DOHH2 (cell line): ENCODE results near the gene ADCK2.

Experiments used
- H3F3A ChIP-seq: fragments of 200-600 bp; sonication (generic), shearing (Covaris generic); 2 replicates; pipeline ENCODE4 v1.6.0; 2016; ENCODE audit warnings: antibody characterized with exemption, mild to moderate bottlenecking; ENCODE audit not compliant: control insufficient read depth, insufficient read depth
- H3K27ac ChIP-seq: fragments of 200-600 bp; sonication (generic); 2 replicates; pipeline ENCODE4 v1.5.1; 2014; ENCODE audit warnings: low read depth, mild to moderate bottlenecking, low read length, moderate library complexity
- H3K27me3 ChIP-seq: fragments of 200-600 bp; sonication (generic); 2 replicates; pipeline ENCODE4 v1.6.1; 2014; ENCODE audit warnings: mild to moderate bottlenecking, low read length, mixed read lengths; ENCODE audit not compliant: control insufficient read depth
- H3K36me3 ChIP-seq: fragments of 200-600 bp; sonication (generic); 2 replicates; pipeline ENCODE4 v1.6.1; 2014; ENCODE audit warnings: mild to moderate bottlenecking, low read length, moderate library complexity, mixed read lengths; ENCODE audit not compliant: control insufficient read depth
- H3K4me1 ChIP-seq: fragments of 200-600 bp; sonication (generic); 2 replicates; pipeline ENCODE4 v1.6.1; 2014; ENCODE audit warnings: mild to moderate bottlenecking, low read length, mixed read lengths; ENCODE audit not compliant: control insufficient read depth
- H3K4me2 ChIP-seq: fragments of 200-600 bp; sonication (generic); 2 replicates; pipeline ENCODE4 v1.6.0; 2014; ENCODE audit warnings: mild to moderate bottlenecking, low read length, moderate library complexity
- H3K4me3 ChIP-seq: fragments of 200-600 bp; sonication (generic); 2 replicates; pipeline ENCODE4 v1.5.1; 2014; ENCODE audit warnings: mild to moderate bottlenecking, low read length, mixed read lengths
- H3K79me2 ChIP-seq: fragments of 200-600 bp; sonication (generic); 2 replicates; pipeline ENCODE4 v1.6.1; 2014; ENCODE audit warnings: mild to moderate bottlenecking, low read length, mixed read lengths; ENCODE audit not compliant: control insufficient read depth
- H3K9me2 ChIP-seq: fragments of 200-600 bp; sonication (generic); replicated peaks from 2 replicates; pipeline ENCODE4 v1.6.1; 2014; ENCODE audit warnings: mild to moderate bottlenecking, low read length, mixed read lengths; ENCODE audit not compliant: control insufficient read depth
- H3K9me3 ChIP-seq: fragments of 200-600 bp; sonication (generic); 2 replicates; pipeline ENCODE4 v1.6.1; 2014; ENCODE audit warnings: antibody characterized with exemption, low read length, mixed read lengths; ENCODE audit not compliant: control insufficient read depth, insufficient read depth
- H4K20me1 ChIP-seq: fragments of 200-600 bp; sonication (generic); 2 replicates; pipeline ENCODE4 v1.6.0; 2014; ENCODE audit warnings: low read depth, mild to moderate bottlenecking, antibody characterized with exemption, low read length, moderate library complexity; ENCODE audit not compliant: control insufficient read depth, insufficient read depth
- CTCF ChIP-seq: fragments of 200-600 bp; sonication (generic); IDR thresholded peaks from one replicate; pipeline ENCODE4 v1.5.1; 2014; ENCODE audit warnings: antibody characterized with exemption, mild to moderate bottlenecking, low read depth, low read length; ENCODE audit not compliant: poor library complexity, severe bottlenecking
- EZH2phosphoT487 ChIP-seq: fragments of 200-600 bp; sonication (generic); IDR thresholded peaks from 2 replicates; pipeline ENCODE4 v1.6.1; 2017; ENCODE audit warnings: borderline replicate concordance, mild to moderate bottlenecking, antibody characterized with exemption, low read length, moderate library complexity, mixed read lengths

The ADCK2 gene

GRCh38 chr7:140654661-140655060 is 18.1 kb upstream of the ADCK2 start:
- Histone ChIP-seq H3F3A (no peaks in the 10 kb centered on the region), H3K27me3 (peaks cover 9% of the 10 kb centered on the region), H3K27ac (no peak overlapping the region), H3K4me1 (peaks cover 10% of the 10 kb centered on the region), H3K4me3 (no peak overlapping the region), H3K36me3 (no peaks in the 10 kb centered on the region), H3K9me3 (no peaks in the 10 kb centered on the region), H3K4me2 (no peak overlapping the region), H3K9me2 (no peaks in the 10 kb centered on the region), H3K79me2 (no peaks in the 10 kb centered on the region), H4K20me1 (no peaks in the 10 kb centered on the region)
- TF ChIP-seq CTCF = no peak
- no peak for TF ChIP-seq EZH2phosphoT487

- Histone ChIP-seq H3F3A (no peaks in the 10 kb centered on the region), H3K27me3 (peaks cover 19% of the 10 kb centered on the region), H4K20me1 (no peaks in the 10 kb centered on the region), H3K4me3 (peak overlapping the region; percentile 14; the same call in 1 of the 2 replicates), H3K4me2 (peak overlapping the region; percentile 54), H3K9me2 (no peaks in the 10 kb centered on the region), H3K27ac (no peak overlapping the region), H3K9me3 (no peaks in the 10 kb centered on the region), H3K36me3 (no peaks in the 10 kb centered on the region), H3K4me1 (peaks cover 10% of the 10 kb centered on the region), H3K79me2 (no peaks in the 10 kb centered on the region)
- TF ChIP-seq EZH2phosphoT487 = no peak
Measured at GRCh38 chr7:140655511-140656408, 17.0 kb upstream of the ADCK2 start.

GRCh38 chr7:140656548-140657515 is 15.9 kb upstream of the ADCK2 start:
- Histone ChIP-seq H3K9me3 (no peaks in the 10 kb centered on the region), H3K4me2 (peak overlapping the region; percentile 54), H3K79me2 (no peaks in the 10 kb centered on the region), H3K9me2 (no peaks in the 10 kb centered on the region), H3K4me3 (peak overlapping the region; percentile 14), H3K27ac (no peak overlapping the region), H3K36me3 (no peaks in the 10 kb centered on the region), H3F3A (no peaks in the 10 kb centered on the region), H4K20me1 (no peaks in the 10 kb centered on the region), H3K27me3 (peaks cover 19% of the 10 kb centered on the region), H3K4me1 (peaks cover 10% of the 10 kb centered on the region)
- TF ChIP-seq EZH2phosphoT487 = no peak
- TF ChIP-seq CTCF = no peak
